SU-DHL-6 (cell line): ENCODE measurements around the gene RPL27A.

Experiments
- H2AFZ ChIP-seq: fragments of 200-600 bp; sonication (generic); 2 replicates; pipeline ENCODE4 v1.6.1; 2014; ENCODE audit warnings: low read depth, mild to moderate bottlenecking, moderate library complexity, mixed read lengths, antibody characterized with exemption, low read length; ENCODE audit not compliant: severe bottlenecking
- H3F3A ChIP-seq: fragments of 200-600 bp; shearing (Covaris generic); 2 replicates; pipeline ENCODE4 v1.6.0; 2016; ENCODE audit warnings: antibody characterized with exemption, mild to moderate bottlenecking; ENCODE audit not compliant: insufficient read depth
- H3K27ac ChIP-seq: fragments of 200-600 bp; sonication (generic); 2 replicates; pipeline ENCODE4 v1.5.1; 2016; ENCODE audit warnings: low read depth, mild to moderate bottlenecking, low read length, moderate library complexity, mixed read lengths
- H3K27me3 ChIP-seq: fragments of 200-600 bp; sonication (generic), shearing (Covaris generic); 2 replicates; pipeline ENCODE4 v1.6.0; 2014; ENCODE audit warnings: mild to moderate bottlenecking, low read length
- H3K36me3 ChIP-seq: fragments of 200-600 bp; sonication (generic); 2 replicates; pipeline ENCODE4 v1.6.1; 2014; ENCODE audit warnings: mild to moderate bottlenecking, low read length, mixed read lengths
- H3K4me2 ChIP-seq: fragments of 300-600, 200-600 bp; shearing (Covaris generic), sonication (generic); 2 replicates; pipeline ENCODE4 v1.6.0; 2014; ENCODE audit warnings: low read length, low read depth, mild to moderate bottlenecking; ENCODE audit not compliant: poor library complexity, severe bottlenecking
- H3K4me3 ChIP-seq: fragments of 200-600 bp; sonication (generic); 2 replicates; pipeline ENCODE4 v1.5.1; 2014; ENCODE audit warnings: antibody characterized with exemption, low read length, mild to moderate bottlenecking, mixed read lengths; ENCODE audit not compliant: insufficient read depth, poor library complexity, severe bottlenecking
- H3K79me2 ChIP-seq: fragments of 200-600 bp; sonication (generic); 2 replicates; pipeline ENCODE4 v1.6.1; 2014; ENCODE audit warnings: mild to moderate bottlenecking, low read length, moderate library complexity; ENCODE audit not compliant: insufficient read depth
- H3K9ac ChIP-seq: fragments of 200-600 bp; sonication (generic); 2 replicates; pipeline ENCODE4 v1.7.0; 2014; ENCODE audit warnings: mild to moderate bottlenecking, low read length
- H3K9me2 ChIP-seq: fragments of 200-600 bp; sonication (generic); replicated peaks from 2 replicates; pipeline ENCODE4 v1.6.1; 2014; ENCODE audit warnings: low read length; ENCODE audit not compliant: insufficient read depth
- H3K9me3 ChIP-seq: fragments of 200-600 bp; sonication (generic); 2 replicates; pipeline ENCODE4 v1.6.1; 2014; ENCODE audit warnings: low read length, mixed read lengths; ENCODE audit not compliant: insufficient read depth
- H4K20me1 ChIP-seq: fragments of 200-600 bp; sonication (generic); 2 replicates; pipeline ENCODE4 v1.6.1; 2014; ENCODE audit warnings: low read depth, mild to moderate bottlenecking, antibody characterized with exemption, low read length, moderate library complexity, mixed read lengths
- EZH2phosphoT487 ChIP-seq: fragments of 200-600 bp; sonication (generic), shearing (Covaris generic); conservative IDR thresholded peaks from 2 replicates; pipeline ENCODE4 v1.6.1; 2018; ENCODE audit warnings: mild to moderate bottlenecking, antibody characterized with exemption, low read length, moderate library complexity, mixed read lengths
- TF ChIP-seq, protein P1 (sequence below): fragments of 200-600 bp; sonication (generic); IDR thresholded peaks from one replicate; pipeline ENCODE4 v1.5.1; 2017; ENCODE audit warnings: antibody characterized with exemption, mild to moderate bottlenecking, low read length, moderate library complexity; ENCODE audit not compliant: insufficient read depth, poor library complexity, severe bottlenecking

Gene RPL27A

GRCh38 chr11:8720352-8720751 is 37.8 kb downstream of the RPL27A start:
- no peak overlapping the region for H3K27ac ChIP-seq

DNA sequence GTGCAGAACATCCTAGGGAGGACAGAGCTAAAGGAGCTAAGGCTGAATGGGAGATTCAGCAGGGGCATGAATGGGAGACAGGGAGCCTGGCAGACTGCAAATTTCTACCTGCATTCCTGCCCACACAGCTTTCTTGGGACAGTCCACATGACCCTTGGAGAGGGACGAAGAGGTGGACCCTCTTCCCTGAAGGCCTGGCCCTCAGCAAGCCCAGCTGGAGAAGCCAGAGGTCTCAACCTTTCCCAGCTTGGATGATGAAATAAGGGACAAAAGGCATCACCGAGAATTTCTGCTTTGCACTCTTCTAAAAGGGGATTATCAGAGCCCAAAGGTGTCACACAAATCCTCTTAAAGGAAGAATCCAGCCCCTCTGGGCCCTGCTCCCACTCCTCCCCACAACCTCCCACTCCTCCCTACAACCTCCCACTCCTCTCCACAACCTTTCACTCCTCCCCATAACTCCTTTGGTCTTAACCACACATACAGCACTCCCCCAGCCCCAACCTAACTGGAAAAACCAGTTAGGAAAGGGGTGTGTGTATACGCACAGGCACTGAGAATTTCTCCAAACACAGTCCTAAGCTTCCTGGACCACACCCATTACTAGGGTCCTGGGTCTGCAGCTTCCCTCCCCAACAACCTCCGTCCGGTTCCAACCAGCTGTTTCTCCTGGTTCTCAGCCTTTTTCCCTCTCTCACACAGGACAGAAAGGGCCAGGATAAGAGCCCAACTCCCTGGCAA is 38.4 kb downstream of the RPL27A start:
- no peaks in the 10 kb centered on the region for H3K27me3 ChIP-seq
- no peak overlapping the region for H3K4me2 ChIP-seq
- no peaks in the 10 kb centered on the region for H3K9me3 ChIP-seq
- H4K20me1 ChIP-seq, result no peaks in the 10 kb centered on the region
- no peaks in the 10 kb centered on the region for H3K79me2 ChIP-seq
- no peaks in the 10 kb centered on the region for H3F3A ChIP-seq
- TF ChIP-seq, protein P1, sequence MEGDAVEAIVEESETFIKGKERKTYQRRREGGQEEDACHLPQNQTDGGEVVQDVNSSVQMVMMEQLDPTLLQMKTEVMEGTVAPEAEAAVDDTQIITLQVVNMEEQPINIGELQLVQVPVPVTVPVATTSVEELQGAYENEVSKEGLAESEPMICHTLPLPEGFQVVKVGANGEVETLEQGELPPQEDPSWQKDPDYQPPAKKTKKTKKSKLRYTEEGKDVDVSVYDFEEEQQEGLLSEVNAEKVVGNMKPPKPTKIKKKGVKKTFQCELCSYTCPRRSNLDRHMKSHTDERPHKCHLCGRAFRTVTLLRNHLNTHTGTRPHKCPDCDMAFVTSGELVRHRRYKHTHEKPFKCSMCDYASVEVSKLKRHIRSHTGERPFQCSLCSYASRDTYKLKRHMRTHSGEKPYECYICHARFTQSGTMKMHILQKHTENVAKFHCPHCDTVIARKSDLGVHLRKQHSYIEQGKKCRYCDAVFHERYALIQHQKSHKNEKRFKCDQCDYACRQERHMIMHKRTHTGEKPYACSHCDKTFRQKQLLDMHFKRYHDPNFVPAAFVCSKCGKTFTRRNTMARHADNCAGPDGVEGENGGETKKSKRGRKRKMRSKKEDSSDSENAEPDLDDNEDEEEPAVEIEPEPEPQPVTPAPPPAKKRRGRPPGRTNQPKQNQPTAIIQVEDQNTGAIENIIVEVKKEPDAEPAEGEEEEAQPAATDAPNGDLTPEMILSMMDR, result no peak
- no peak for TF ChIP-seq EZH2phosphoT487
- H3K36me3 ChIP-seq, result no peaks in the 10 kb centered on the region
- no peak overlapping the region for H3K4me3 ChIP-seq
- no peak overlapping the region for H2AFZ ChIP-seq
- H3K9me2 ChIP-seq, result no peaks in the 10 kb centered on the region
- H3K27ac ChIP-seq, result no peak overlapping the region
- H3K9ac ChIP-seq, result no peak overlapping the region

More at GRCh38 chr11:8720352-8720751, 37.8 kb downstream of the RPL27A start:
- Histone ChIP-seq H3K9ac (no peak overlapping the region), H3K4me3 (no peak overlapping the region), H3K4me2 (no peak overlapping the region), H2AFZ (no peak overlapping the region), H3K9me3 (no peaks in the 10 kb centered on the region), H3K36me3 (no peaks in the 10 kb centered on the region), H4K20me1 (no peaks in the 10 kb centered on the region), H3F3A (no peaks in the 10 kb centered on the region), H3K79me2 (no peaks in the 10 kb centered on the region), H3K27me3 (no peaks in the 10 kb centered on the region), H3K9me2 (no peaks in the 10 kb centered on the region)
- no peak for TF ChIP-seq EZH2phosphoT487
- TF ChIP-seq, protein P1, result no peak

- TF ChIP-seq EZH2phosphoT487, result no peak
- TF ChIP-seq, protein P1, result no peak
These were observed 39.3 kb downstream of the RPL27A start for GRCh38 chr11:8721609-8722500.

More at GRCh38 chr11:8721609-8722500, 39.3 kb downstream of the RPL27A start:
- Histone ChIP-seq H3K4me2 (no peak overlapping the region), H3K79me2 (no peaks in the 10 kb centered on the region), H3K4me3 (no peak overlapping the region), H3K36me3 (no peaks in the 10 kb centered on the region), H3K9me3 (no peaks in the 10 kb centered on the region), H3K9ac (no peak overlapping the region), H3K9me2 (no peaks in the 10 kb centered on the region), H3K27me3 (no peaks in the 10 kb centered on the region), H4K20me1 (no peaks in the 10 kb centered on the region), H3F3A (no peaks in the 10 kb centered on the region), H2AFZ (no peak overlapping the region), H3K27ac (no peak overlapping the region)
